SU-DHL-6 (cell line): ENCODE results near the gene AGO1.

Experiments used
- H2AFZ ChIP-seq: fragments of 200-600 bp; sonication (generic); 2 replicates; pipeline ENCODE4 v1.6.1; 2014; ENCODE audit warnings: low read depth, mild to moderate bottlenecking, moderate library complexity, mixed read lengths, antibody characterized with exemption, low read length; ENCODE audit not compliant: severe bottlenecking
- H3F3A ChIP-seq: fragments of 200-600 bp; shearing (Covaris generic); 2 replicates; pipeline ENCODE4 v1.6.0; 2016; ENCODE audit warnings: antibody characterized with exemption, mild to moderate bottlenecking; ENCODE audit not compliant: insufficient read depth
- H3K27ac ChIP-seq: fragments of 200-600 bp; sonication (generic); 2 replicates; pipeline ENCODE4 v1.5.1; 2016; ENCODE audit warnings: low read depth, mild to moderate bottlenecking, low read length, moderate library complexity, mixed read lengths
- H3K27me3 ChIP-seq: fragments of 200-600 bp; sonication (generic), shearing (Covaris generic); 2 replicates; pipeline ENCODE4 v1.6.0; 2014; ENCODE audit warnings: mild to moderate bottlenecking, low read length
- H3K36me3 ChIP-seq: fragments of 200-600 bp; sonication (generic); 2 replicates; pipeline ENCODE4 v1.6.1; 2014; ENCODE audit warnings: mild to moderate bottlenecking, low read length, mixed read lengths
- H3K4me2 ChIP-seq: fragments of 300-600, 200-600 bp; shearing (Covaris generic), sonication (generic); 2 replicates; pipeline ENCODE4 v1.6.0; 2014; ENCODE audit warnings: low read length, low read depth, mild to moderate bottlenecking; ENCODE audit not compliant: poor library complexity, severe bottlenecking
- H3K4me3 ChIP-seq: fragments of 200-600 bp; sonication (generic); 2 replicates; pipeline ENCODE4 v1.5.1; 2014; ENCODE audit warnings: antibody characterized with exemption, low read length, mild to moderate bottlenecking, mixed read lengths; ENCODE audit not compliant: insufficient read depth, poor library complexity, severe bottlenecking
- H3K79me2 ChIP-seq: fragments of 200-600 bp; sonication (generic); 2 replicates; pipeline ENCODE4 v1.6.1; 2014; ENCODE audit warnings: mild to moderate bottlenecking, low read length, moderate library complexity; ENCODE audit not compliant: insufficient read depth
- H3K9ac ChIP-seq: fragments of 200-600 bp; sonication (generic); 2 replicates; pipeline ENCODE4 v1.7.0; 2014; ENCODE audit warnings: mild to moderate bottlenecking, low read length
- H3K9me2 ChIP-seq: fragments of 200-600 bp; sonication (generic); replicated peaks from 2 replicates; pipeline ENCODE4 v1.6.1; 2014; ENCODE audit warnings: low read length; ENCODE audit not compliant: insufficient read depth
- H3K9me3 ChIP-seq: fragments of 200-600 bp; sonication (generic); 2 replicates; pipeline ENCODE4 v1.6.1; 2014; ENCODE audit warnings: low read length, mixed read lengths; ENCODE audit not compliant: insufficient read depth
- H4K20me1 ChIP-seq: fragments of 200-600 bp; sonication (generic); 2 replicates; pipeline ENCODE4 v1.6.1; 2014; ENCODE audit warnings: low read depth, mild to moderate bottlenecking, antibody characterized with exemption, low read length, moderate library complexity, mixed read lengths
- EZH2phosphoT487 ChIP-seq: fragments of 200-600 bp; sonication (generic), shearing (Covaris generic); conservative IDR thresholded peaks from 2 replicates; pipeline ENCODE4 v1.6.1; 2018; ENCODE audit warnings: mild to moderate bottlenecking, antibody characterized with exemption, low read length, moderate library complexity, mixed read lengths
- TF ChIP-seq, protein P1 (sequence below): fragments of 200-600 bp; sonication (generic); IDR thresholded peaks from one replicate; pipeline ENCODE4 v1.5.1; 2017; ENCODE audit warnings: antibody characterized with exemption, mild to moderate bottlenecking, low read length, moderate library complexity; ENCODE audit not compliant: insufficient read depth, poor library complexity, severe bottlenecking

AGO1 gene

DNA sequence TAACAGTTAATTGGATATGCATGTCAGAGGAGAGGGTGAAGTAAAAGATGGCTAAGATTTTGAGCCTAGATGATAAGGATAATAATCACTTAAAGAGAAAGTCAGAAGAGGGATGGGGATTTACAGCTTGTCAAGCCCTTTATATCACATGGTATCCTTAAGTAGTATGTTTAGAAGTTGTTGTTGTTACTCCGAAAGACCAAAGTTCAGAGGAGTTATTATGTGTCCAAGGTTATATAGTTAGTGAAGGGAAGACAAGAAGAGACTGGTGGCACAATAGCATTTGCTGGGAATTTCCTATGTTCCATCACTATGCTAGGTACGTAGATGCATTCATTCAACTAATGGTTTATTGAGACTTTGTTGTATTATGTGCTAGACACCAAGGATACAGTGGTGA lies 30.8 kb upstream of the AGO1 start:
- no peak overlapping the region for H3K9ac ChIP-seq
- H3K27ac ChIP-seq = no peak overlapping the region
- H4K20me1 ChIP-seq = no peaks in the 10 kb centered on the region
- no peak overlapping the region for H3K4me3 ChIP-seq
- no peak overlapping the region for H2AFZ ChIP-seq
- H3K9me3 ChIP-seq = no peaks in the 10 kb centered on the region
- H3K79me2 ChIP-seq = no peaks in the 10 kb centered on the region
- no peaks in the 10 kb centered on the region for H3K27me3 ChIP-seq
- no peaks in the 10 kb centered on the region for H3K9me2 ChIP-seq
- no peak overlapping the region for H3K4me2 ChIP-seq
- no peak for TF ChIP-seq EZH2phosphoT487
- TF ChIP-seq, protein P1, sequence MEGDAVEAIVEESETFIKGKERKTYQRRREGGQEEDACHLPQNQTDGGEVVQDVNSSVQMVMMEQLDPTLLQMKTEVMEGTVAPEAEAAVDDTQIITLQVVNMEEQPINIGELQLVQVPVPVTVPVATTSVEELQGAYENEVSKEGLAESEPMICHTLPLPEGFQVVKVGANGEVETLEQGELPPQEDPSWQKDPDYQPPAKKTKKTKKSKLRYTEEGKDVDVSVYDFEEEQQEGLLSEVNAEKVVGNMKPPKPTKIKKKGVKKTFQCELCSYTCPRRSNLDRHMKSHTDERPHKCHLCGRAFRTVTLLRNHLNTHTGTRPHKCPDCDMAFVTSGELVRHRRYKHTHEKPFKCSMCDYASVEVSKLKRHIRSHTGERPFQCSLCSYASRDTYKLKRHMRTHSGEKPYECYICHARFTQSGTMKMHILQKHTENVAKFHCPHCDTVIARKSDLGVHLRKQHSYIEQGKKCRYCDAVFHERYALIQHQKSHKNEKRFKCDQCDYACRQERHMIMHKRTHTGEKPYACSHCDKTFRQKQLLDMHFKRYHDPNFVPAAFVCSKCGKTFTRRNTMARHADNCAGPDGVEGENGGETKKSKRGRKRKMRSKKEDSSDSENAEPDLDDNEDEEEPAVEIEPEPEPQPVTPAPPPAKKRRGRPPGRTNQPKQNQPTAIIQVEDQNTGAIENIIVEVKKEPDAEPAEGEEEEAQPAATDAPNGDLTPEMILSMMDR = no peak
- no peaks in the 10 kb centered on the region for H3F3A ChIP-seq
- no peaks in the 10 kb centered on the region for H3K36me3 ChIP-seq

DNA sequence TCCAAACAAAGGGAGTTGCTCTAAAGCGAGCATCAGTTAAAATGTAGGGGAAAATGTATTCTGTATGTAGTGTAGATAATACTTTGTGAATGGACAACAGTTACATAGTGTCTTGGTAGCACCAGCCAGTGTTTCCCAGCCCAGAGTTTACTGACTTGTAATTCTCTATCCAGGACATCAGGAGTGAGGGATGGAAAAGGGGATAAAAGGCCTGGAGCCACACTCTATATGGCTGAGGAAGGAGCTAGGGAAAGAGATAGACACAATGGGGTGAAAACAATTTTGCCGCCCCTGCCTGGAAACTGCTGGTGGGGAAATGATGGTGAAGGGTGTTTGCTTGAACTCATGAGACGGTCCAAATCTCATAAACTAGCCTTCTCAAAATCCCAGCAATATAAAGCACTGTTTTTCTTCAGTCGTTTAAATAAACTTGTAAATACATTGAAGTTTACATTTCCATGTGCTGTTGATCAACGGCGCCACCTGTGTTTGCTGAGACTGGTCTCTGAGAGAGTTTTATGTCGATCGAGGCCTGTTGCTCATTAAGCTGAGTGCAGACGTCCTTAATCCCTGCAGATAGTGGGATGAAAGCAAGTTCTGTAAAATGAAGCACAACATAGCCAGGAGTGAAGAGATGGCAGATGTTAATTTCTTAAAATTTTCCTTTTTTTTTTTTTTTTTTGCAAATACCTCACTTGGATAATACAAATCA lies 27.9 kb upstream of the AGO1 start:
- H3K9me3 ChIP-seq = no peaks in the 10 kb centered on the region
- no peak overlapping the region for H3K4me2 ChIP-seq
- no peak overlapping the region for H3K9ac ChIP-seq
- no peaks in the 10 kb centered on the region for H3F3A ChIP-seq
- TF ChIP-seq, protein P1 = no peak
- no peak for TF ChIP-seq EZH2phosphoT487
- H3K36me3 ChIP-seq = no peaks in the 10 kb centered on the region
- no peaks in the 10 kb centered on the region for H3K79me2 ChIP-seq
- H3K27me3 ChIP-seq = no peaks in the 10 kb centered on the region
- H2AFZ ChIP-seq = no peak overlapping the region
- H3K27ac ChIP-seq = no peak overlapping the region
- H3K9me2 ChIP-seq = no peaks in the 10 kb centered on the region
- no peaks in the 10 kb centered on the region for H4K20me1 ChIP-seq
- no peak overlapping the region for H3K4me3 ChIP-seq

DNA sequence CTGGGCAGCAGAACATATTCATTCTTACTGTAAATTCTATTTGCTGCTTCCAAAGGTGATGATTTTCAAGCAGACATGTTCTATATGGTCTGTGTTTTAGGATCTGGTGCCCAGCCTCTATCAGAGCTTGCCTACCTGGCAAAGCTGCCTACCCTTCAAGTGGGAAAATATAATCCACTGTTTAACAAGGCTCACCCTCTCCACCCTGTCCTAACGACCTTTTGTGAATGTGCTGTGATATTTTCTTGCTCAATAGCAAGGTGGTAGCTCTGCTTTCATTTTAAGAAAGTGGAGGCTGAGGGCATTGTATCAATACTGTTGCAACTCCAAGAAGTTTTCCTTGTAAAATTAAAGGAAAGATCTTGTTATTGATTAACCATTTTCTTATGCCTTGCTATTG lies 26.0 kb upstream of the AGO1 start:
- no peaks in the 10 kb centered on the region for H3F3A ChIP-seq
- H3K36me3 ChIP-seq = no peaks in the 10 kb centered on the region
- H3K9me2 ChIP-seq = no peaks in the 10 kb centered on the region
- TF ChIP-seq EZH2phosphoT487 = no peak
- TF ChIP-seq, protein P1 = no peak
- H2AFZ ChIP-seq = no peak overlapping the region
- no peaks in the 10 kb centered on the region for H4K20me1 ChIP-seq
- H3K4me3 ChIP-seq = no peak overlapping the region
- H3K79me2 ChIP-seq = no peaks in the 10 kb centered on the region
- H3K9ac ChIP-seq = no peak overlapping the region
- H3K27me3 ChIP-seq = no peaks in the 10 kb centered on the region
- no peak overlapping the region for H3K27ac ChIP-seq
- no peaks in the 10 kb centered on the region for H3K9me3 ChIP-seq
- H3K4me2 ChIP-seq = no peak overlapping the region
